Fibroblast of skin of back (primary cell): ENCODE results near the gene C17orf75.
"Not testable (repeated sequence)": the region's sequence is repeated elsewhere in the genome, so short reads cannot be mapped to it uniquely, and the experiment has no call there.

ENCODE experiments used
- DNase-seq: peaks from one replicate; pipeline ENCODE4 v3.0.0-alpha.2; 2013

The C17orf75 gene

DNA sequence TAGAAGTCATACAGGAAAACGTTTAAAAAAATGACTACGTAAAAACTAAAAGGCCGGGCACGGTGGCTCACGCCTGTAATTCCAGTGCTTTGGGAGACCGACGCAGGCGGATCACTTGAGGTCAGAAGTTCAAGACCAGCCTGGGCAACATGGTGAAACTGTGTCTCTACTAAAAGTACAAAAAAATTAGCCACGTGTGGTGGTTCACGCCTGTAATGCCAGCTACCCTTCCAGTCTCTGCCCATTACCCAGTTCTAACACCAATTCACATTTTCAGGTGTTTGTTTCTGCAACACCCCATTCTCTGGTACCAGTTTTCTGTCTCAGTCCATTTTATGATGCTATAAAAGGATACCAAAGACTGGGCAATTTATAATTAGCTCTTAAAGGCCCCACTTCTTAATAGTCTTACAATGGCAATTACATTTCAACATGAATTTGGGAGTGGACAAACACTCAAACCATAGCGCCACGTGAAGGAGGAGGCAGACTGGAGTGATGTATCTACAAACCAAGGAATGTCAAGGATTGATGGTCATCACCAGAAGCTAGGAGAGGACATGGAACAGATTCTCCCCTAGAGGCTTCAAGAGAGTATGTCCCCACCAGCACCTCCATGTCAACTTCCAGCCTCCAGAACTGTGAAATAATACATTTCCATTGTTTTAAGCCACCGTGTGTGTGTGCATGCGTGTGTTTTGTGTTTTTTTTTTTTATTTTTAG is 791 bp upstream of the C17orf75 start:
- DNase-seq: no peak

DNA sequence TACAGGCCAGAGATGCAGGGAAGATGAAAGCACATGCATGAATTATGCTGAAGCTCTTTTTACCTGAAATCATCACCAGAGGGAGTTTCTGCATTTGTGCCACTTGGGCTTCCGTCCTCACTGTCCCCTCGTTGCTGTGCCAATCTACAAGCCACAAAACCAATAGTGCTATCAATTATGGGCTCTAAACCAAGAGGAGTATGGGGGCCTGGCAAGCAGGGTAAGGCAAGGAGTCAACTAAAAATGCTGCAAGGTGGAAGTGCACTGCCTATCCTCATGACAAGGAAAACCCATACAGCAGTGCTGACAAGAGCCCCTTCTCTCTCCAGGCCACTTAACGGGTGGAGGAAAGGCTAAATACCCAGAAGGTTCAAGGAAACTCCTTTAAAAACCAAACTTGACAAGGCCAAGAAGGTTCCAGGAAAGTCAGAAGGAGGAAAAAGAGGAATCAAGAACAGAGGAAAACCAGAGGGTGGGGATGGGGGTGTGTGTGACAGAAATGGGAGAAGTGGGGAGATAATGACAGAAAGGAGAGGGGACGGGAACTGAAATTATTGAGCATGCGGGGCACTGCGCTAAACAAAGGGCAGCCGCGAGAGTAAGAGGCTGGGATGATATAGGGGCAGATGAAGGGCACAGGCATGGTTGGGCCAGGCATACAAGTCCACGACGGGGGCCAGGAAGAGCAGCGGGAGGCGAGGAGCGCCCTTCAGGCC is 674 bp downstream of the C17orf75 start:
- DNase-seq: peak; percentile 33

DNA sequence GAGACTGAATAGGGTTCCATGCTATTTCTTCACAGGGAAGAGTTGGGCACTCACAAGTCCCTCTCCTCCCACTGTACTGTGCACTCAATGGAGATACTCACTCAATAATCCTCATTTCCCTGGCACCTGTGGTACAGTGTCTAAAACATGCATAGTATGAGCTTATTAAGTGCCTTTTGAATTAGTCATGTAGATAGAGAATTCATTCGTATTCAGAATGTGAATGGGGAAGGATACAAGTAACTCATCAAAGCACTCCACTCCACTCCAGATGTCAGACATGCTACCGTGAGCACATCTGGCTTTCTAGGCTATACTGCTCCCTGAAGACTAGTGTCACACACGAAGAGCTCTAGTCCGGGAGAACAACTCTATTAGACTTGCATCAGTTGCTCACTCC is 6.3 kb downstream of the C17orf75 start:
- DNase-seq: peak; percentile 91

DNA sequence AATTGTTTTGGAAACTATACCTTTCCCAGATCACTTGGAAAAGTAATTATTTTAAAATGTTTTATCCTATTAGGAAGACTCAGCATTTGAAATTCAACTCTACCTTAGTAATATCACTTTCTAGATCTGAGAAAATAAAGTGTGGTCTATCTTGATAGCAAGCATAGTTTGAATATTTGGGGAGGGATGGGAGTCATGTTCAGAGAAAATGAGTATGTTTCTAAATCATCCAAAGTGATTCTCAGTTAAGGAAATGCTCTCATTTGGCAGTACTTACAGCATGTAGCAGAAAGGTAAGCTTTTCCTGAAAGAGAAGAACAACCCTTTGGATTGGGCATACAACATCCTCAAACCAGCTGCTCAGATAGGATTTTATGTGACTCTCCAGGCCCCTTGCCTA is 6.9 kb downstream of the C17orf75 start:
- peak; percentile 43 for DNase-seq

DNA sequence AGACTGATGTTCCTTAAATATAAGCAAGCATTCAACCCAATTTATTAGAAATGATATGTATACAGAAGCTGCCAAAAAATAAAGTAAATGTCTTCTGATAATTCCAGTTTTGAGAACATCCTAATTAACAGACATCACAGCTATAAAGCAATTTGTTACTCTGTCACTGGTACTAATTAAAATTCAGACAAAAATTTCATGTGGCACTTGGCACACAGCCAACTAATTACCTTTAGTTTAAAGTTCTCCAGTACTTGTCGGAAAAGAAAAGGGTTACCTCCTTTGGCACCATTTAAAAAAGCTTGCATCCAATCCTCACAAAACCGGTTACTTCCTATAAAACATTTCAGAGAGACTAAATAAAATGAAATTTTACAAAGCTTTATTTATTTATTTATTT is 8.8 kb downstream of the C17orf75 start:
- no peak for DNase-seq

DNA sequence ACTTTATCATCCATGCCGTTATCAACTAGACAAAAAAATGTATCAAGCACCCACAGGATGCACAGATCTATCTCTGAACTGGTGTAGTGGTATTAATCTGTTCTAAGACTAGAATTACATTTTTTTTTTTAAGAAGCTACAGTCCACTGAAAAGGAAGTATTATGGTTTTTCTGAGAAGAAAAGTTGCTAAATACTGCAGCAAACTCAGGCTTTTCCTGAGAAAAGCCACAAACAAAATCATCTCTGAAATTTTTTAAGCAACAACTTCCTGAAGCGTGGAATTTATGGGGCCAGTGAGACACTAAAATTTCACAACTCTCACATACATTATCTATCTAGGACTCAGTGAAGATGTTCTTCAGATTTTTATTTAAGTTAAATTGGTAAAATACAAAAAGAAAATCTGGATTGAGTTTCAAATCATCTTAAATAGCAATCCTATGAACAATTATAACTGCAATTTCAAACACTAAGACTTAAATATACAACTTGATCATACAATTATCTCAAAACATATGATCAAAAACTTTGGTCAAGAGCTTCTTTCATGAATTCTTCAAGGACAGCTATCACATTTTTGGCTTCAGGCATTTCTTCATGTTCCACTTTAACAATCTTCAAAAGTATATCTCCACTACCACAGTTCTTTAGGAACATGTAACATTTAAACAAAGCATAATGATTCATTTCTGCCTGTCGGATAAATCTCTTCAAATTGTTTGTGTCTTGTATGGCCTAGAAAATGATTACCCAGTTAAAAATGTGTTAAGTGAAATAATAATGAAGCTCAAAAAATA is 10.5 kb downstream of the C17orf75 start:
- DNase-seq: no peak

DNA sequence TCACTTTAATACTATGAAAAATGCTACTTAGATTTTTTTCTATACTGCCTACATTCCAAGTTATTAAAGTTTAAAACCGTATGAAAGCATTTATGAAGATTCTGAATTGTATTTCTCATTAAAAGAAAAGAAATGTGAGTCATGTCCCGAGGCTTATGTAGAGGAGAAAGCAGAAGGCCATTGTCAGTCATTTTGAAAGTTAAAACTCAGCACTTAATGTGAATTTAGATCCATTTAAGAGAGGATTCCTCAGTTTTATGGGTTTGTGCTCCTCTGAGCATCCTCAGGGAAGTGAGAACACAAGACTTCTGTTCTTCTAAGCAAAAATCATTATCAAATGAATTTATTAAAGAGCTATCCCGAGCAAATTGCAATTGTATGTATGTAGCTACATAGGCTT is 11.8 kb downstream of the C17orf75 start:
- no peak for DNase-seq

DNA sequence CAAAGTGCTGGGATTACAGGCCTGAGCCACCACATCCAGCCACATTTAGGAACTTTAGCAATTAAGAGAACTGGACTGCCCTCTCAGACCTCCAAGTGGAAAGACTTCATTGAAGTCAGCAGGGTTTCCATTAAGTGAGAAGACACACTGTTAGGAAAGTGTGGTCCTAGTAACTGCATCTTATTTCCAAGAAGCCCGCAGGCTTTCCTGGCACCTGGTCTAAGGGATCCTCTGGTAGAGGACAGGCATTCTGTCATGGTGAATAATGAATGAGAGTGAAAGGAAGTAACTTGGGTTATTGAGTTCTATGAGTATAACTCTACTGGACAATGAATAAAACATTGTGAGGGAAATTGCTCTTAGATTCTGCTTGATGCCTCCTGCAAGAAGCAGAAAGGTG is 14.1 kb downstream of the C17orf75 start:
- DNase-seq: no peak

DNA sequence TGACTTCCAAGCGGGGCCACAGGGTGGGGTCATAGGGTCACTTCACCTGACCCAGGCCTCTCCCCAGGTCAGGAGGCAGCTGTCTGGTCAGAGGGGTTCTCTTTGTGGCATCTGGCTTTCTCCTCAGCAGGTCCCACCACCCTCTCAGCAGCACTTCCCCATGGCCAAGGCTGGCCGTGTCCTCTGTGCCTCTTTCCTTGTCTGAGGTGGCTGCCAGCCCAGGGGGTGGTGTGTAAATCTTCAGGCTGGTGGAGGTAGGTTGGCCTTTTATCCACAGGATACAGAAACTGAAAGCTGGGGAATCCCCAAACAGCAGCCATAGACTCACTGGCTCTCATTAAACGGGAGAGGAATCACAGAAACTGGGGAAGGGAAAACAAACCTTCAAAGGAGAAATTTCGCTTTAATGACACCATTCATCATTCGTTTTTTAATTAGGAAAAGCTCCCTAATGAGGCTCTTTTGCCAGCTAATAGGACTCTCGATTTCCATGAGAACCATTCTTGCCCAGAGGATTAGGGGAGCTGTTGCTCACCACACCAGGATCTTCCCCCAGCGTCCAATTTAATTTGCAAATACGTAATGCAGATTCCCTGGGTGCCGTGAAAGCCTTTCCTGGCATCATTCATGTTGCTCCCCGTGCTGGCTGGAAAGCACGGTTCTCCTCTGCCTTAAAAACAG is 18.0 kb downstream of the C17orf75 start:
- no peak for DNase-seq

DNA sequence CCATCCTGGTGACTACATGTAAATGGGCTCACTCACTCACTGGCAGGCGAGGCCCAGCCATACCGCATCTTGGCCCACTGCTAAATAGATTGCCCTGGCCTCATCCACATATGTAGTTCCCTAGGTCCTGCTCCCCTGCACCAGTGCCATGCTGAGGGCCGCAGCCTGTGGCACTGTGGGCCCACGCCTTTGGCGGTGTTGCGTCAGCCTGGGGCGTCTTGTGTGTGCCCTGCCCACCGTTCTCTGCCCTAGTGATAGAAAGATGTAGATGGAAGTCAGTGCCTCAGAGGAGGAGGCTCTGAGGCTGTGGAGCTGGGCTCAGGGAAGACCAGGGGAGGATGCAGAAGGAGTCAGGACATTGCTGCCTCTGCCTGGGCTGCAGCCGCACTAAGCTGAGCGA is 18.9 kb downstream of the C17orf75 start:
- DNase-seq: no peak

DNA sequence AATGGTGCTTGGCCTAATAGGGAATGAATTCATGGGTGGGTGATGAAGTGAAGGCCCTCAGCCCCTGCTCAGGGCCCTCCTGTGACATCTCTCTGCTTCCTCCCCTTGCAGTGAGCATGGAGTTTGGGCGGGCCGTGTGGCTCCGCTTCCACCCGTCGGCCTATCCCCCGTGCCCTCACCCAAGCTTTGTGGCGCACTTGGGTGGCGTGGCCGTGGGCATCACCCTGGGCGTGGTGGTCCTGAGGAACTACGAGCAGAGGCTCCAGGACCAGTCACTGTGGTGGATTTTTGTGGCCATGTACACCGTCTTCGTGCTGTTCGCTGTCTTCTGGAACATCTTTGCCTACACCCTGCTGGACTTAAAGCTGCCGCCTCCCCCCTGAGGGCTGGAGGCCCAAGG is 21.1 kb downstream of the C17orf75 start:
- no peak for DNase-seq

DNA sequence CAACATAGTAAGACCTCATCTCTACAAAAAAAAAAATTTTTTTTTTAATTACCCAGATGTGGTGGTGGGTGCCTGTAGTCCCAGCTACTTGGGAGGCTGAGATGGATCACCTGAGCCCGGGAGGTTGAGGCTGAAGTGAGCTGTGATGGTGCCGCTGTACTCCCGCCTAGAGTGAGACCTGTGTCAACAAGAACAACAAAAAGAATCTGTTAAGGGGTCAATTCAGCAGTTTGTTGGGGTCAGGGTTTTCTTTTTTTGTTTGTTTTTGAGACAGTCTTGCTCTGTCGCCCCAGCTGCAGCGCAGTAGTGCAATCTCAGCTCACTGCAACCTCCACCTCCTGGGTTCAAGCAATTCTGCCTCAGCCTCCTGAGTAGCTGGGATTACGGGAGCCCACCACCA is 21.9 kb downstream of the C17orf75 start:
- DNase-seq: not testable (repeated sequence)

DNA sequence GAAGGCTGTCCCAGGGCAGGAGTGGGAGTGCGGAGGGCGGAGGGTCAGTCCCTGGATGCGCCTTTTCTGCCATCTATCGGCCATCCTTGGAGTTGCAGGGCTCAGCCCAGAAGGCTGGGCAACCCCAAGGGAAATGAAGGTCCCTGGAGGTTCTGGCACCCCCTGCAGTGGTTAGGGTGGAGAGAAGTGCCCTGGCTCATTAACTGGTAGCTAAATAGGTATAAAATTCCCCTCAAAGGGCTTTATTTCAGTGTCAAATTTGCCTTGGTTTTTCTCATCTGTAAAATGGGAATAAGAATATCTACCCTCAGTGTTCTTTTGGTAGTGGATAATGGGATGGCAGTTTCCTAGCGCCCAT is 22.4 kb downstream of the C17orf75 start:
- DNase-seq: peak; percentile 60

DNA sequence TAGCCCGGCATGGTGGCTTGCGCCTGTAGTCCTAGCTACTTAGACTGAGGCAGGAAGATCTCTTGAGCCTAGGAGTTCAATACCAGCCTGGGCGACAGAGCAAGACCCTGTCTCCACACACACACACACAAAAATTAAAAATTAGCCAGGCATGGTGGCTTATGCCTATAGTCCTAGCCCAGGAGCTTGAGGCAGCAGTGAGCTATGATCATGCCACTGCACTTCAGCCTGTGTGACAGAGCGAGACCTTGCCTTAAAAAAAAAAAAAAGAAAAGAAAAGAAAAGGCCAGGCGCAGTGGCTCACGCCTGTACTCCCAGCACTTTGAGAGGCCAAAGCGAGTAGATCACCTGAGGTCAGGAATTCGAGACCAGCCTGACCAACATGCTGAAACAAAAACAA is 23.9 kb downstream of the C17orf75 start:
- no peak for DNase-seq

DNA sequence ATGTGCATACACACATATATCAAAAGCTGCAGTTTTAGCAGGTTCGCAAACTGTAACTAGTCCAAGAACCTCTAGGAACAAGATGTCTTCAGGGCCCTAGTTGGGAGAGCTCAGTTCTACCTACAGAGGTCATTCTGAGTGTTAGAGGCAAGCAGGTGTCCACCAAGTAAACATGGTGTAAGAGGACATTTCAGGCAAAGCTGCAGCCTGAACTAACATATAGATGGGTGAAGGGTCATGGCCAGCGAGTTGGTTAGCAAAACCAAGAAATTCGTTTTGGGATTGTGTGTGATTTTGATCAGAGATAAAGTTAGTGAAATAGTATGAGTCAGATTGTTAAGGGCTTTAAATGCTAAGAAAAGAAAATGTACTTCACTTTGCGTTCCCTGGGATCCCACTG is 24.6 kb downstream of the C17orf75 start:
- no peak for DNase-seq

DNA sequence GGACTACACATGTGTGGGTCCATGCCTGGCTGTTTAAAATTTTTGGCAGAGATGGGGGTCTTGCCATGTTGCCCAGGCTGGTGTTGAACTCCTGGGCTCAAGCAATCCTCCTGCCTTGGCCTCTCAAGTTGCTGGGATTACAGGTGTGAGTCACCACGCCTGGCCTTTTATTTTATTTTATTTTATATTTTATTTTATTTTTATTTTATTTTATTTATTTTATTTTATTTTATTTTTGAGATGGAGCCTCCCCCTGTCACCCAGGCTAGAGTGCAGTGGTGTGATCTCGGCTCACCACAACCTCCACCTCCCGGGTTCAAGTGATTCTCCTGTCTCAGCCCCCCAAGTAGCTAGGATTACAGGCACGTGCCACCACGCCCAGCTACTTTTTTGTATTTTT is 25.3 kb downstream of the C17orf75 start:
- not testable (repeated sequence) for DNase-seq

DNA sequence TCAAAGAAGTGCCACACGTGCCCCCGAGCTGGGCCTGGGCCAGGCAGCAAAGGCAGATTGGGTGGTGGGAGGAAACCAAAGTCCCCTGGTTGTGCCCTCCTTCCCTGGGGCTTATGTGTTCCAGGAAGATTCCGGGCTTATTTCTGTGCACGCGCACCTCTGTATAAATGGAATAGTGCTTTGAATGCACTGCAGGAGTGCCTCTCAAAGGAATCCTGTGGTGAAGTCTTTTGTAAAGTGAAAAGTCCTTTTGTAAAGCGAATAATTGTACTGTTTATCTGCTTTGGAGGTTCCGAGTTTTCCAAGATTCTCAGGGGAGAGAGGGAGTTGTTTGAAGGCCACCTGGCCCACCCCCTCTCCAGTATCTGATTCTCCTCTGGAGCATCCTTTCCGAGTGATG is 26.8 kb downstream of the C17orf75 start:
- DNase-seq: no peak

DNA sequence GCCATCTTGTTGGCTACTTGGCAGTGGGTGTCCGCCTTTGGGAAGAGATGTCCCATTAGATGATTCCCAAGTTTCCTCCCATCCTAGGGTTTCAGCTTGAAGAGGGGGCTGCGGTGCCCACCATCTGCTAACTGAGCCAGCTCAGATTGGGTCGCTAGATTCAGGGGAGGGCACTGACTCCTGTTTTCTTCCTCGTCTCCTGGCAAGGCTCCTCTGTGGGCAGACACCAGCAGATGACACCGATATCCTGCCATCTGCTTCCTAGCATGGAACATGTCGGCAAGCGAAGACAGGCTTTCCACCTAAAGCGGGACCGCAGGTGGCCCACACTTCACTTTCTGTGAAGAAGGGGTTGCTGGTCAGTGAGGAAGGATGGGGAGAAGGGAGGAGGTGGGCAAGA is 27.3 kb downstream of the C17orf75 start:
- no peak for DNase-seq

DNA sequence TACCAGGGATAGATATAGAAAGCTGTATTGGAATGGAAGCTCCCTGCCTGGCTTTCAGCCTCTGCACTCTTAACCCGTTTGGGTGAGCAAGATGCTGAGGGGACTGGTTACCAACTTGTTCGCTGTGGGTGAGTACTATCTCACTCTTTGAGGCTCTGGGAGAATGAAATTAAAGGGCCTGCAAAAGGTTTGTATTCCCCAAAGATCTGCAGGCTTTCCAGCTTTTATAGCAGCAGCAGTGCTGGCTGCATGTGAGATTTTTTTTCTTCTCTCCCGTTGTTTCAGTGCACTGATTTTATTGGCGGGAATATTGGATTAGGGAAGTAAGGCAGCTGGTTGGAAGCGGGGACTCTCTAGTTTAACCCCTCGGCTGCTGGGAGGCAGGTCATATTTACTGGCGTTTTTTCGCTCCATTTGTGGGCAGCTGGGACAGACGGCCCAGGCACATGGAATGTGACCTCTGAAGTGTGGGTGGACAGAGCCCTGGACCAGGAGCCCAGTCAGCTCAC is 30.9 kb downstream of the C17orf75 start:
- no peak for DNase-seq

DNA sequence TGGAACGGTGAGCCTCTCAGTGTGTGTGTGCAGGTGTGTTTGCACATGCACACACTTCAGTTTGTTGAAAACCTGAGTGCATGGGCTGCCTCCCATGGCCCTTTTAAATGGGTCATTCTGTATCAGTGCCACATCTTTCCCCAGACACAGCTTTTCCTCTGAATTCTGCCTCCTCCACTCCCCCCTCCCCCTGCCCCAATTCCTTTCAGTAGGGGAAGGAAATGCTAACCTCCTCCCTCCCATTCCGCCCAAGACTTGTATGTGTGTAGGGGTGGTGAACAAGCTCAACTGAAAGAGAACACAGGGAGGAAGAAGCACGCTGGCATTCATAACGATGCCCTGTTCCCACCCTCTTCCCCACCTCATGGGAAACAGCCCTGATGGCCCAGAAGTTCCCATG is 34.3 kb downstream of the C17orf75 start:
- DNase-seq: no peak

DNA sequence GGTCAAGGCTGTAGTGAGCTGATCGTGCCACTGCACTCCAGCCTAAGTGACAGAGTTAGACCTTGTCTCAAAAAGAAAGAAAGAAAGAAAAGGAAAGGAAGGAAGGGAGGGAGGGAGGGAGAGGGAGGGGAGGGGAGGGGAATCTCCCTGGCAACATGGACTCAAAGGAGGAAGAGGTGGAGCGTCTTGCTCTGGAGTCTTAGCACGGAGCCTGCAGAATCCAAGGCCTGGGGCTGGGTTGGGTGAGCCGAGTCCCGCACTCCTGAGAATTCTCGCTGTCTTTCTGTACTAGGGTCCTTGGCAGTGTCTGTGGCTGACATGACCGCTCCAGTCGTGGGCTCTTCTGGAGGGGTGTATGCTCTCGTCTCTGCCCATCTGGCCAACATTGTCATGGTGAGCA is 36.9 kb downstream of the C17orf75 start:
- DNase-seq: no peak

DNA sequence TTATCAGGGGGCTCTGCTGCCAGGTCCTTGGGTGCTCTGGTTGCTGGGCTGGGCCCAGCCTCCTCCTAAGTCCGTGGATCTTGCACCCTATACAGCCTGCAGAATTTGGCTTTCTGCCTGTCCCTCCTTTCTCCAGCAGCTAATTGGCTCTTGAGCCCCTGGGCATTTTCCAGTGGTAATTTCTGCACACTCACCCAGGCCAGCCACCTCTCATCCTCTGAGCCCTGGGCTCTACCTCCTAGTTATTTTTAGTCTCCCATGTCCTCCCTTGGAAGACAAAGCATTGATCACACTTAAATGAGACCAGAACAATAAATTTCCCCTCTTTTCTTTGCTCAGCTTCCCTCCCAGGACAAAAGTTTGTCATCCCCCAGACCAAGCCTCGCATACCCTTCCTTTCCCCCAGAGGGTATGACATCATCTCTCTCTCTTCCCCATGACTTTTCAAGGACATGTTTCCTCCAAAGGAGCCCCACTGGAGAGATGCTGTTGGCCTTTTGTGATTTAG is 38.1 kb downstream of the C17orf75 start:
- DNase-seq: peak; percentile 32
